Measurements from ENCODE around the gene CAPN5.

CAPN5 gene

GRCh38 chr11:77121876-77122575 is 55.3 kb downstream of the CAPN5 start:
- peaks cover 7 to 8% of the 10 kb centered on the region in 2 donors for H3K4me1 ChIP-seq (ENCODE audit: control insufficient read depth in 1 of 2, insufficient read depth in 2 of 2, low read length in 2 of 2)
- H3K27me3 ChIP-seq (ENCODE audit: control insufficient read depth in 1 of 2, insufficient read depth in 2 of 2, low read length in 2 of 2) = no peaks in the 10 kb centered on the region
- no peak overlapping the region for H3K4me3 ChIP-seq (ENCODE audit: low read depth in 1 of 2, low read length in 2 of 2)
- no peaks in the 10 kb centered on the region for H3K9me3 ChIP-seq (ENCODE audit: control insufficient read depth in 1 of 2, low read length in 2 of 2)
- no peak overlapping the region for H3K9ac ChIP-seq (ENCODE audit: low read depth in 1 of 2, low read length in 2 of 2)
- no peak overlapping the region for H3K27ac ChIP-seq (ENCODE audit: low read depth, low read length)
- peaks cover 41 to 78% of the 10 kb centered on the region in 2 donors for H3K36me3 ChIP-seq (ENCODE audit: control insufficient read depth in 1 of 2, insufficient read depth in 2 of 2, low read length in 2 of 2)

GRCh38 chr11:77122576-77123212 is 55.9 kb downstream of the CAPN5 start:
- H3K4me1 ChIP-seq (ENCODE audit: control insufficient read depth in 1 of 2, insufficient read depth in 2 of 2, low read length in 2 of 2) = peaks cover 12 to 14% of the 10 kb centered on the region in 2 donors
- H3K9me3 ChIP-seq (ENCODE audit: control insufficient read depth in 1 of 2, low read length in 2 of 2) = no peaks in the 10 kb centered on the region
- H3K36me3 ChIP-seq (ENCODE audit: control insufficient read depth in 1 of 2, insufficient read depth in 2 of 2, low read length in 2 of 2) = peaks cover 38 to 72% of the 10 kb centered on the region in 2 donors
- no peaks in the 10 kb centered on the region for H3K27me3 ChIP-seq (ENCODE audit: control insufficient read depth in 1 of 2, insufficient read depth in 2 of 2, low read length in 2 of 2)
- no peak overlapping the region for H3K4me3 ChIP-seq (ENCODE audit: low read depth in 1 of 2, low read length in 2 of 2)
- H3K9ac ChIP-seq (ENCODE audit: low read depth in 1 of 2, low read length in 2 of 2) = no peak overlapping the region
- H3K27ac ChIP-seq (ENCODE audit: low read depth, low read length) = no peak overlapping the region

GRCh38 chr11:77123591-77123990 is 56.8 kb downstream of the CAPN5 start:
- no peak overlapping the region for H3K9ac ChIP-seq (ENCODE audit: low read depth in 1 of 2, low read length in 2 of 2)
- H3K27ac ChIP-seq (ENCODE audit: low read depth, low read length) = no peak overlapping the region
- no peak overlapping the region for H3K4me3 ChIP-seq (ENCODE audit: low read depth in 1 of 2, low read length in 2 of 2)
- no peaks in the 10 kb centered on the region for H3K9me3 ChIP-seq (ENCODE audit: control insufficient read depth in 1 of 2, low read length in 2 of 2)
- H3K36me3 ChIP-seq (ENCODE audit: control insufficient read depth in 1 of 2, insufficient read depth in 2 of 2, low read length in 2 of 2) = peaks cover 38 to 63% of the 10 kb centered on the region in 2 donors
- H3K4me1 ChIP-seq (ENCODE audit: control insufficient read depth in 1 of 2, insufficient read depth in 2 of 2, low read length in 2 of 2) = peaks cover 14 to 20% of the 10 kb centered on the region in 2 donors
- no peaks in the 10 kb centered on the region for H3K27me3 ChIP-seq (ENCODE audit: control insufficient read depth in 1 of 2, insufficient read depth in 2 of 2, low read length in 2 of 2)

GRCh38 chr11:77124041-77124440 is 57.3 kb downstream of the CAPN5 start:
- Histone ChIP-seq H3K9ac (ENCODE audit: low read depth in 1 of 2, low read length in 2 of 2) (no peak overlapping the region), H3K27me3 (ENCODE audit: control insufficient read depth in 1 of 2, insufficient read depth in 2 of 2, low read length in 2 of 2) (no peaks in the 10 kb centered on the region), H3K4me1 (ENCODE audit: control insufficient read depth in 1 of 2, insufficient read depth in 2 of 2, low read length in 2 of 2) (peaks cover 14 to 20% of the 10 kb centered on the region in 2 donors), H3K27ac (ENCODE audit: low read depth, low read length) (no peak overlapping the region), H3K4me3 (ENCODE audit: low read depth in 1 of 2, low read length in 2 of 2) (no peak overlapping the region), H3K9me3 (ENCODE audit: control insufficient read depth in 1 of 2, low read length in 2 of 2) (no peaks in the 10 kb centered on the region), H3K36me3 (ENCODE audit: control insufficient read depth in 1 of 2, insufficient read depth in 2 of 2, low read length in 2 of 2) (peaks cover 38 to 58% of the 10 kb centered on the region in 2 donors)

GRCh38 chr11:77124488-77124887 is 57.7 kb downstream of the CAPN5 start:
- H3K4me3 ChIP-seq (ENCODE audit: low read depth in 1 of 2, low read length in 2 of 2) = no peak overlapping the region

GRCh38 chr11:77125191-77125590 is 58.4 kb downstream of the CAPN5 start:
- no peak overlapping the region for H3K4me3 ChIP-seq (ENCODE audit: low read depth in 1 of 2, low read length in 2 of 2)
- no peaks in the 10 kb centered on the region for H3K27me3 ChIP-seq (ENCODE audit: control insufficient read depth in 1 of 2, insufficient read depth in 2 of 2, low read length in 2 of 2)
- peaks cover 14 to 20% of the 10 kb centered on the region in 2 donors for H3K4me1 ChIP-seq (ENCODE audit: control insufficient read depth in 1 of 2, insufficient read depth in 2 of 2, low read length in 2 of 2)

More at GRCh38 chr11:77124488-77124887, 57.7 kb downstream of the CAPN5 start:
- Histone ChIP-seq H3K4me1 (ENCODE audit: control insufficient read depth in 1 of 2, insufficient read depth in 2 of 2, low read length in 2 of 2) (peaks cover 14 to 20% of the 10 kb centered on the region in 2 donors), H3K9ac (ENCODE audit: low read depth in 1 of 2, low read length in 2 of 2) (no peak overlapping the region), H3K27me3 (ENCODE audit: control insufficient read depth in 1 of 2, insufficient read depth in 2 of 2, low read length in 2 of 2) (no peaks in the 10 kb centered on the region), H3K9me3 (ENCODE audit: control insufficient read depth in 1 of 2, low read length in 2 of 2) (no peaks in the 10 kb centered on the region), H3K27ac (ENCODE audit: low read depth, low read length) (no peak overlapping the region), H3K36me3 (ENCODE audit: control insufficient read depth in 1 of 2, insufficient read depth in 2 of 2, low read length in 2 of 2) (peaks cover 38 to 54% of the 10 kb centered on the region in 2 donors)

GRCh38 chr11:77125695-77126094 is 58.9 kb downstream of the CAPN5 start:
- H3K4me1 ChIP-seq (ENCODE audit: control insufficient read depth in 1 of 2, insufficient read depth in 2 of 2, low read length in 2 of 2) = peaks cover 14 to 20% of the 10 kb centered on the region in 2 donors
- H3K9me3 ChIP-seq (ENCODE audit: control insufficient read depth in 1 of 2, low read length in 2 of 2) = no peaks in the 10 kb centered on the region
- H3K9ac ChIP-seq (ENCODE audit: low read depth in 1 of 2, low read length in 2 of 2) = no peak overlapping the region
- H3K27me3 ChIP-seq (ENCODE audit: control insufficient read depth in 1 of 2, insufficient read depth in 2 of 2, low read length in 2 of 2) = no peaks in the 10 kb centered on the region
- H3K27ac ChIP-seq (ENCODE audit: low read depth, low read length) = no peak overlapping the region
- peaks cover 30 to 42% of the 10 kb centered on the region in 2 donors for H3K36me3 ChIP-seq (ENCODE audit: control insufficient read depth in 1 of 2, insufficient read depth in 2 of 2, low read length in 2 of 2)
- H3K4me3 ChIP-seq (ENCODE audit: low read depth in 1 of 2, low read length in 2 of 2) = no peak overlapping the region

More at GRCh38 chr11:77125191-77125590, 58.4 kb downstream of the CAPN5 start:
- H3K9me3 ChIP-seq (ENCODE audit: control insufficient read depth in 1 of 2, low read length in 2 of 2) = no peaks in the 10 kb centered on the region
- H3K9ac ChIP-seq (ENCODE audit: low read depth in 1 of 2, low read length in 2 of 2) = no peak overlapping the region
- no peak overlapping the region for H3K27ac ChIP-seq (ENCODE audit: low read depth, low read length)
- peaks cover 35 to 47% of the 10 kb centered on the region in 2 donors for H3K36me3 ChIP-seq (ENCODE audit: control insufficient read depth in 1 of 2, insufficient read depth in 2 of 2, low read length in 2 of 2)

- H3K27ac ChIP-seq (ENCODE audit: low read depth, low read length) = no peak overlapping the region
- peak overlapping the region; percentile 66 to 70 for H3K9ac ChIP-seq (ENCODE audit: low read depth in 1 of 2, low read length in 2 of 2)
- peaks cover 20 to 25% of the 10 kb centered on the region in 2 donors for H3K4me1 ChIP-seq (ENCODE audit: control insufficient read depth in 1 of 2, insufficient read depth in 2 of 2, low read length in 2 of 2)
- no peaks in the 10 kb centered on the region for H3K27me3 ChIP-seq (ENCODE audit: control insufficient read depth in 1 of 2, insufficient read depth in 2 of 2, low read length in 2 of 2)
- H3K9me3 ChIP-seq (ENCODE audit: control insufficient read depth in 1 of 2, low read length in 2 of 2) = no peaks in the 10 kb centered on the region
- no peak overlapping the region for H3K4me3 ChIP-seq (ENCODE audit: low read depth in 1 of 2, low read length in 2 of 2)
- peaks cover 24 to 37% of the 10 kb centered on the region in 2 donors for H3K36me3 ChIP-seq (ENCODE audit: control insufficient read depth in 1 of 2, insufficient read depth in 2 of 2, low read length in 2 of 2)
Observed at GRCh38 chr11:77126156-77126775, 59.5 kb downstream of the CAPN5 start.

- Histone ChIP-seq H3K27ac (ENCODE audit: low read depth, low read length) (no peak overlapping the region), H3K4me1 (ENCODE audit: control insufficient read depth in 1 of 2, insufficient read depth in 2 of 2, low read length in 2 of 2) (peaks cover 23 to 28% of the 10 kb centered on the region in 2 donors), H3K9me3 (ENCODE audit: control insufficient read depth in 1 of 2, low read length in 2 of 2) (no peaks in the 10 kb centered on the region), H3K4me3 (ENCODE audit: low read depth in 1 of 2, low read length in 2 of 2) (peak overlapping the region; percentile 71 to 73), H3K9ac (ENCODE audit: low read depth in 1 of 2, low read length in 2 of 2) (peak overlapping the region; percentile 66 to 70), H3K27me3 (ENCODE audit: control insufficient read depth in 1 of 2, insufficient read depth in 2 of 2, low read length in 2 of 2) (no peaks in the 10 kb centered on the region), H3K36me3 (ENCODE audit: control insufficient read depth in 1 of 2, insufficient read depth in 2 of 2, low read length in 2 of 2) (peaks cover 19 to 31% of the 10 kb centered on the region in 2 donors)
Observed at GRCh38 chr11:77126861-77127234, 60.1 kb downstream of the CAPN5 start.
